ENCODE results near the gene TCF23.
"Not testable (repeated sequence)": the region's sequence is repeated elsewhere in the genome, so short reads cannot be mapped to it uniquely, and the experiment has no call there.

DNA sequence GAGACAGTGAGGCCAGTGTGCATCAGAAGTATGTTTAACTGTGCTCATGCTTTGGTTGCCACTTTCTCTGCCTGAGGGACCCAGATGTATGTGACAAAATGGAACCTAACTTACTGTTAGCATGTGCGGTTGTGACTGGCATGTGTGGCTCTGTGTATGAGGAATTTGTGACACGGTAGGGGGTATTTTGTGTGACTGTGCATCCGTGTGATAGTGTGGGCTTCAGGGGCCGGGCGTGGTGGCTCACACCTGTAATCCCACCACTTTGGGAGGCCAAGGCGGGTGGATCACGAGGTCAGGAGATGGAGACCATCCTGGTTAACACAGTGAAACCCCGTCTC is 29.5 kb upstream of the TCF23 start:
- TF ChIP-seq CTCF (IDR thresholded peaks at IDR 0.05); MAX (CRISPR knock-in tag; IDR thresholded peaks at IDR 0.05); ZNF138 (CRISPR knock-in tag; conservative IDR thresholded peaks at IDR 0.05): not testable (repeated sequence)
- TF ChIP-seq, protein P1, sequence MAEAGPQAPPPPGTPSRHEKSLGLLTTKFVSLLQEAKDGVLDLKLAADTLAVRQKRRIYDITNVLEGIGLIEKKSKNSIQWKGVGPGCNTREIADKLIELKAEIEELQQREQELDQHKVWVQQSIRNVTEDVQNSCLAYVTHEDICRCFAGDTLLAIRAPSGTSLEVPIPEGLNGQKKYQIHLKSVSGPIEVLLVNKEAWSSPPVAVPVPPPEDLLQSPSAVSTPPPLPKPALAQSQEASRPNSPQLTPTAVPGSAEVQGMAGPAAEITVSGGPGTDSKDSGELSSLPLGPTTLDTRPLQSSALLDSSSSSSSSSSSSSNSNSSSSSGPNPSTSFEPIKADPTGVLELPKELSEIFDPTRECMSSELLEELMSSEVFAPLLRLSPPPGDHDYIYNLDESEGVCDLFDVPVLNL (CRISPR knock-in tag; IDR thresholded peaks at IDR 0.05; ENCODE audit: borderline replicate concordance, low read depth) = not testable (repeated sequence)
- TF ChIP-seq, protein P2, sequence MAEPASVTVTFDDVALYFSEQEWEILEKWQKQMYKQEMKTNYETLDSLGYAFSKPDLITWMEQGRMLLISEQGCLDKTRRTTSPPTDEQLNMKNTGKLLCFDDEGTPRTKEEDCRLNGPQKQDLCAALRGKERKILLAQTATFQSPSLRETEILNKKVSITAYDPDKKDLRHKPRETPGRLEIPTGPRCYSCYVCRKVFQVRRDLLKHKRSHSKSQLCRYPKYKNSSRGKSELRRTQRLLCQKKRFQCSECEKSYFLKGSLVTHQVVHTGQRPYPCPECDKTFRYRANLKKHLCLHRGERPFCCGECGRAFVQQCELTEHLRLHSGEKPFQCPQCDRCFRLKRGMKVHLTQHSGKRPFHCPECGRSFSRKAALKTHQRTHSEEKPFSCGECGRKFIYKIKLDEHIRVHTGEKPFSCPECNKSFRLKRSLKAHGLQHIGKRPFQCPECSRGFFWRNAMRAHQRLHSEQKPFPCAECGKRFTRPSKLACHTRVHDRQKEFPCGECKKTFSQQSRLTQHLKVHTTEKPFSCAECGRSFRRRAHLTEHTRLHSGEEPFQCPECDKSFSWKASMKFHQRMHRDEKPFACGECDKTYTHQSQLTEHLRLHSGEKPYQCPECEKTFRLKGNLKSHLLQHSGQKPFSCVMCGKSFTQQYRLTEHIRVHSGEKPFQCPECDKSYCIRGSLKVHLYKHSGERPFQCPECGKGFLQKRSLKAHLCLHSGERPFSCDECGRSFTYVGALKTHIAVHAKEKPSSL (CRISPR knock-in tag; conservative IDR thresholded peaks at IDR 0.05) = not testable (repeated sequence)
